CD8-positive, alpha-beta memory T cell (primary cell): Measurements from ENCODE around the gene HINT3. TPM values are rescaled to one million over a fixed set of nuclear protein-coding genes. Genes with fewer than 3 reads are reported as not detected.

Experiments
- CTCF ChIA-PET: fragments of 350-600 bp; sonication (Branson Sonifier 250); formaldehyde crosslinking; loops from one replicate; lab custom pipeline; 2021; ENCODE audit warnings: antibody characterized with exemption; lab: Charles Lee
- POLR2A ChIA-PET: fragments of 350-600 bp; sonication (Branson Sonifier 250); formaldehyde crosslinking; loops from one replicate; lab custom pipeline; 2021; ENCODE audit warnings: antibody characterized with exemption; lab: Charles Lee
- DNase-seq, 5 donors: peaks; one replicate each; pipeline versions ENCODE4 v3.0.0 to v3.0.0-alpha.2; 2020 to 2022; ENCODE audit warnings: mixed read lengths in 1 of 5
- H3K27ac ChIP-seq: one replicate; pipeline ENCODE4 v1.7.0; 2013; ENCODE audit warnings: low read depth, mild to moderate bottlenecking, low read length, moderate library complexity
- H3K27me3 ChIP-seq: 2 replicates; pipeline ENCODE4 v1.7.0; 2013; ENCODE audit warnings: low read length, mild to moderate bottlenecking; ENCODE audit not compliant: insufficient read depth, poor library complexity, severe bottlenecking
- H3K36me3 ChIP-seq: 2 replicates; pipeline ENCODE4 v1.7.0; 2013; ENCODE audit warnings: mild to moderate bottlenecking, low read length, moderate library complexity; ENCODE audit not compliant: insufficient read depth
- H3K4me1 ChIP-seq: 2 replicates; pipeline ENCODE4 v1.7.0; 2013; ENCODE audit warnings: mild to moderate bottlenecking, low read length, moderate library complexity; ENCODE audit not compliant: insufficient read depth
- H3K4me3 ChIP-seq: 2 replicates; pipeline ENCODE4 v1.7.0; 2013; ENCODE audit warnings: mild to moderate bottlenecking, low read length
- H3K9me3 ChIP-seq: 2 replicates; pipeline ENCODE4 v1.7.0; 2013; ENCODE audit warnings: mild to moderate bottlenecking, low read length
- H3K27ac Mint-ChIP-seq, 8 donors: one replicate each; pipeline ENCODE4 v1.8.0; 2020 to 2021; ENCODE audit warnings: mixed read lengths in 8 of 8, mild to moderate bottlenecking in 6 of 8, inconsistent platforms in 3 of 8, moderate library complexity in 3 of 8
- H3K27me3 Mint-ChIP-seq, 2 donors: one replicate each; pipeline ENCODE4 v1.8.0; 2020 to 2021; ENCODE audit warnings: mixed read lengths in 2 of 2, mild to moderate bottlenecking in 1 of 2, moderate library complexity in 1 of 2
- H3K36me3 Mint-ChIP-seq, 3 donors: one replicate each; pipeline ENCODE4 v1.8.0; 2020 to 2021; ENCODE audit warnings: mixed read lengths in 3 of 3, inconsistent platforms in 1 of 3, mild to moderate bottlenecking in 1 of 3
- H3K4me1 Mint-ChIP-seq, 3 donors: one replicate each; pipeline ENCODE4 v1.8.0; 2020 to 2021; ENCODE audit warnings: mixed read lengths in 3 of 3, inconsistent platforms in 1 of 3, mild to moderate bottlenecking in 1 of 3
- H3K4me3 Mint-ChIP-seq, 7 donors: one replicate each; pipeline ENCODE4 v1.8.0; 2020 to 2021; ENCODE audit warnings: mixed read lengths in 7 of 7, mild to moderate bottlenecking in 6 of 7, moderate library complexity in 4 of 7, inconsistent platforms in 2 of 7
- H3K9me3 Mint-ChIP-seq, 5 donors: one replicate each; pipeline ENCODE4 v1.8.0; 2020 to 2022; ENCODE audit warnings: mixed read lengths in 5 of 5, mild to moderate bottlenecking in 3 of 5, moderate library complexity in 2 of 5, inconsistent platforms in 1 of 5
- polyA plus RNA-seq: library from polyadenylated mRNA; unstranded; fragments of 300-500 nt; fragmentation: Illumina TruSeq; gene quantifications from one replicate; pipeline ENCODE4 v1.2.3, GENCODE V29; 2021
- total RNA-seq, 2 experiments: library from RNA; stranded (reverse); gene quantifications; one replicate each; pipeline ENCODE4 v1.2.3, GENCODE V29; 2021

HINT3 gene
- total and polyA plus RNA-seq, 3 experiments from 2014 or later = 10.4 to 12.8 (median 12.1) TPM

GRCh38 chr6:125988280-125988679 lies 31.7 kb downstream of the HINT3 start:
- no peaks in the 10 kb centered on the region for H3K9me3 ChIP-seq
- H3K4me1 ChIP-seq = peaks cover 34% of the 10 kb centered on the region
- H3K27me3 ChIP-seq = no peaks in the 10 kb centered on the region
- ChIA-PET POLR2A (interaction anchor here (0.6 kb wide), 1 partner anchor 1904 kb away, joined by 3 read pairs; no protein-coding TSS in a partner anchor), CTCF (interaction anchor here (0.9 to 1.4 kb wide), 4 partner anchors 31 to 207 kb away, joined by 3 to 4 read pairs (median 4); partner anchors contain the start of gene NCOA7)
- no peak overlapping the region for H3K27ac ChIP-seq
- Mint-ChIP-seq H3K9me3 (no peaks in the 10 kb centered on the region), H3K36me3 (peaks cover 0 to 1% (median 0%) of the 10 kb centered on the region in 3 donors), H3K27ac (no peak overlapping the region), H3K27me3 (no peaks in the 10 kb centered on the region), H3K4me3 (no peak overlapping the region), H3K4me1 (peaks cover 22 to 32% (median 26%) of the 10 kb centered on the region in 3 donors)
- no peak for DNase-seq
- no peak overlapping the region for H3K4me3 ChIP-seq
- no peaks in the 10 kb centered on the region for H3K36me3 ChIP-seq

GRCh38 chr6:125989631-125990030 lies 33.1 kb downstream of the HINT3 start:
- H3K27me3 ChIP-seq = no peaks in the 10 kb centered on the region
- no peak overlapping the region for H3K4me3 ChIP-seq
- peaks cover 0 to 1% (median 0%) of the 10 kb centered on the region in 3 donors for H3K36me3 Mint-ChIP-seq
- peak overlapping the region in 1 of 7 donors; percentile 49 for H3K4me3 Mint-ChIP-seq
- CTCF ChIA-PET = interaction anchor here (1.9 kb wide), 1 partner anchor 11 kb away, joined by 9 read pairs; no protein-coding TSS in a partner anchor
- H3K4me1 Mint-ChIP-seq = peaks cover 24 to 43% (median 32%) of the 10 kb centered on the region in 3 donors
- no peaks in the 10 kb centered on the region for H3K9me3 Mint-ChIP-seq
- H3K27ac Mint-ChIP-seq = peak overlapping the region in 5 of 8 donors; percentile 0 to 69 (median 20)
- POLR2A ChIA-PET = interaction anchor here (0.7 kb wide), 1 partner anchor 199 kb away, joined by 13 read pairs; the partner anchor contains the start of gene NCOA7
- H3K27ac ChIP-seq = no peak overlapping the region
- H3K36me3 ChIP-seq = no peaks in the 10 kb centered on the region
- no peaks in the 10 kb centered on the region for H3K9me3 ChIP-seq
- peaks cover 34% of the 10 kb centered on the region for H3K4me1 ChIP-seq
- DNase-seq = no peak
- no peaks in the 10 kb centered on the region for H3K27me3 Mint-ChIP-seq

DNA sequence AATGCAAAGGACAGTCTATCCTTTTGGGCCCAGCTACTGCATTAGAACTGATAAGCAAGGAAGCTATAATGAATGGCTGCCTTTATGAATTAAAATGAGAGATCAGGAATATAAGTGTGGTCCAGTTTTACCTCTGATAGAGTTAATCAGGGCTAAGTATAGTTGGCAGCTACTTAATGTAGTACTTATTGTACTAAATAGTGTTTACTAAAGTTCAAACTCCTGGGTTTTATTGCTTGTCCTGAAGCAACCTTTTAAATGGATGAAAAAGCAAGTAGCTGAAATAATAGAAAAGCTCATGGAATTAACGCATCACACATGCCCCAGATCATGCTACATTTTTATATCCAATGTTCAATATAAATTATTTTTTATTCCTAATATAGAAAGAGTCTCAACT lies 35.1 kb downstream of the HINT3 start:
- H3K4me1 ChIP-seq = peaks cover 24% of the 10 kb centered on the region
- no peaks in the 10 kb centered on the region for H3K9me3 ChIP-seq
- no peaks in the 10 kb centered on the region for H3K27me3 Mint-ChIP-seq
- POLR2A ChIA-PET = interaction anchor here (0.7 kb wide), 1 partner anchor 35 kb away, joined by 3 read pairs; no protein-coding TSS in a partner anchor
- no peak overlapping the region for H3K27ac ChIP-seq
- DNase-seq = no peak
- H3K4me3 Mint-ChIP-seq = no peak overlapping the region
- no peaks in the 10 kb centered on the region for H3K36me3 ChIP-seq
- H3K27ac Mint-ChIP-seq = peak overlapping the region in 2 of 8 donors; percentile 17 to 27
- peaks cover 0 to 2% (median 0%) of the 10 kb centered on the region in 3 donors for H3K36me3 Mint-ChIP-seq
- no peak overlapping the region for H3K4me3 ChIP-seq
- H3K27me3 ChIP-seq = no peaks in the 10 kb centered on the region
- H3K4me1 Mint-ChIP-seq = peaks cover 29 to 50% (median 45%) of the 10 kb centered on the region in 3 donors
- no peaks in the 10 kb centered on the region for H3K9me3 Mint-ChIP-seq
- CTCF ChIA-PET = interaction anchor here (1.2 to 1.8 kb wide), 4 partner anchors 9 to 200 kb away, joined by 3 to 7 read pairs (median 4); partner anchors contain the start of gene HINT3

- CTCF ChIA-PET = interaction anchor here (1.3 to 3.0 kb wide), 8 partner anchors 9 to 217 kb away, joined by 3 to 28 read pairs (median 5); partner anchors contain the start of genes HINT3 and TRMT11
- no peak overlapping the region for H3K4me3 Mint-ChIP-seq
Measured at GRCh38 chr6:125994670-125995488, 38.3 kb downstream of the HINT3 start.

DNA sequence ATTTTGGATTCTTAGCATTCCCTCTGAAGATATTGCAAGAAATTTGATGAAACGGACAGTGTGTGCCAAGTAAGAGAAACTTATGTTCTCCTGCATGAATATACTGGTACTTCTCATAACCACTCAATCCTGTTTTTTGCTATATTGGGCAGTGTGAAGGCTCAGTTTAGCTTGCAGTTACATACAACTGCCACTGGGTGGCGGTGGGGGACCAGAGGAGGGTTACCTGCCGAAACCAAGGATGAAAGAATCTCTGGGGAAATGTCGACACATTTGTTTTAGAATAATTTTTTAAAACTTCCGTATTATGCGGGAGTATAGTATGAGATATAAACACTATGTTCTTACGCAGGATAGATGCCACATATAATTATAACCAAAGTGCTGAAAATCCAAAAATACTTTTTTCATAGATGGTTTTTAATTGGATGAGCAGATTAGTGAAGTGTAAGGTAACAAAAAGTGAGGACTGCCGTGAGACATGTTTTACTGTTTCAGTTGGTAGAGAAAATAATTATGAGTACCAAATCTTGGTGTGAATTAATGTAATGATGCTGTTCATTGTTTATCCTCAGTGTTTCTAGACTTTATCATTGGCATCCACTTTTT lies 39.5 kb downstream of the HINT3 start:
- no peak overlapping the region for H3K4me3 ChIP-seq
- Mint-ChIP-seq H3K27me3 (no peaks in the 10 kb centered on the region), H3K27ac (peak overlapping the region in 5 of 8 donors; percentile 52 to 85 (median 79)), H3K9me3 (no peaks in the 10 kb centered on the region), H3K36me3 (peaks cover 0 to 36% (median 22%) of the 10 kb centered on the region in 3 donors), H3K4me1 (peaks cover 16 to 44% (median 38%) of the 10 kb centered on the region in 3 donors), H3K4me3 (peak overlapping the region; percentile 4 to 85 (median 79))
- H3K4me1 ChIP-seq = no peaks in the 10 kb centered on the region
- ChIA-PET POLR2A (interaction anchor here (1.0 to 1.2 kb wide), 3 partner anchors 9 to 1271 kb away, joined by 3 to 4 read pairs (median 3); partner anchors contain the start of genes RNF146 and TRMT11), CTCF (interaction anchor here (1.3 to 3.0 kb wide), 8 partner anchors 10 to 218 kb away, joined by 3 to 28 read pairs (median 5); partner anchors contain the start of genes HINT3 and TRMT11)
- no peaks in the 10 kb centered on the region for H3K27me3 ChIP-seq
- no peaks in the 10 kb centered on the region for H3K9me3 ChIP-seq
- H3K27ac ChIP-seq = no peak overlapping the region
- H3K36me3 ChIP-seq = no peaks in the 10 kb centered on the region
- DNase-seq = peak; percentile 53 to 74 (median 62)

More at GRCh38 chr6:125994670-125995488, 38.3 kb downstream of the HINT3 start:
- H3K36me3 ChIP-seq = no peaks in the 10 kb centered on the region
- H3K4me1 Mint-ChIP-seq = peaks cover 22 to 50% (median 45%) of the 10 kb centered on the region in 3 donors
- no peaks in the 10 kb centered on the region for H3K27me3 ChIP-seq
- no peak for DNase-seq
- peak overlapping the region in 1 of 8 donors; percentile 30 for H3K27ac Mint-ChIP-seq
- H3K9me3 Mint-ChIP-seq = no peaks in the 10 kb centered on the region
- H3K9me3 ChIP-seq = no peaks in the 10 kb centered on the region
- H3K27ac ChIP-seq = no peak overlapping the region
- H3K36me3 Mint-ChIP-seq = peaks cover 0 to 24% (median 13%) of the 10 kb centered on the region in 3 donors
- POLR2A ChIA-PET = interaction anchor here (1.0 to 1.2 kb wide), 2 partner anchors 8 to 1272 kb away, joined by 3 to 4 read pairs; partner anchors contain the start of genes RNF146 and TRMT11
- no peaks in the 10 kb centered on the region for H3K27me3 Mint-ChIP-seq
- no peak overlapping the region for H3K4me3 ChIP-seq
- peaks cover 3% of the 10 kb centered on the region for H3K4me1 ChIP-seq

DNA sequence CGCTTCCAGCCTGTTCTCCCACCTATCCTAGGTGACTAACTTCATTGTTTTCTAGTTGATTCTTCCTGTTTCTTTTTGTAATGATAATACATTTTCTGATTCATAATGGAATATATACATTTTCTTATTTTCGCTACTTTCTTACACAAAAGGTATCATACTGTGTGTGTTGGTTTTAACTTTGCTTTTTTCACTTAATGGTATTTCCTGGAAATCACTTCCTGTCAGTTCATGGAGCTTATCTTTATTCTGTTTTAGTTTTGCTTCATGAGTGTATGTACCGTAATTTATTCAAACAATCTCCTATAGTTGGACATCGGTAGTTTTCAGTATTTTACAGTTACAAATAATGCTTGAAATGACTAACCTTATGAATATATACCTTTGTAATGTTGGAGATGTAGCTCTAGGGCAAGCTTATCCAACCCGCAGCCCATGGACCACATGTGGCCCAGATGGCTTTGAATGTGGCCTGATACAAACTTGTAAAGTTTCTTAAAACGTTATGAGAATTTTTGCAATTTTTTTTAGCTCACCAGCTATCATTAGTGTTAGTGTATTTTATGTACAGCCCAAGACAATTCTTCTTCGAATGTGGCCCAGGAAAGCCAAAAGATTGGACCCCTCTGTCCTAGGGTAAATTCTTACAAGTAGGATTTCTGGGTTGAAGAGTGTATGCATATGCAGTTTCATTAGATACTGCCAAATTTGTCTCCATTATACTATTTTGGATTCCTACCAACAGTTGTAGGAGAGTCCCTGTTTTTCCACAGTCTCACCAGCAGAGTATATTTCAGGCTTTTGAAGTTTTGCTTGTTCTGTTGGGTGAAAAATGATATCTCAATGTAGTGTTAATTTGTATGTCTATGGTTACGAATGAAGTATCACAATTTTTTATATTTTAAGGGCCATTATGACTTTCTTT lies 46.4 kb downstream of the HINT3 start:
- no peaks in the 10 kb centered on the region for H3K9me3 ChIP-seq
- Mint-ChIP-seq H3K27me3 (no peaks in the 10 kb centered on the region), H3K4me1 (peaks cover 7 to 12% (median 8%) of the 10 kb centered on the region in 3 donors), H3K9me3 (no peaks in the 10 kb centered on the region), H3K27ac (peak overlapping the region in 1 of 8 donors; percentile 51), H3K4me3 (no peak overlapping the region), H3K36me3 (peaks cover 11 to 83% (median 31%) of the 10 kb centered on the region in 3 donors)
- peaks cover 8% of the 10 kb centered on the region for H3K4me1 ChIP-seq
- no peak overlapping the region for H3K27ac ChIP-seq
- no peaks in the 10 kb centered on the region for H3K36me3 ChIP-seq
- no peak overlapping the region for H3K4me3 ChIP-seq
- ChIA-PET POLR2A (no interaction called here), CTCF (interaction anchor here (1.8 kb wide), 1 partner anchor 11 kb away, joined by 4 read pairs; no protein-coding TSS in a partner anchor)
- no peak for DNase-seq
- no peaks in the 10 kb centered on the region for H3K27me3 ChIP-seq

DNA sequence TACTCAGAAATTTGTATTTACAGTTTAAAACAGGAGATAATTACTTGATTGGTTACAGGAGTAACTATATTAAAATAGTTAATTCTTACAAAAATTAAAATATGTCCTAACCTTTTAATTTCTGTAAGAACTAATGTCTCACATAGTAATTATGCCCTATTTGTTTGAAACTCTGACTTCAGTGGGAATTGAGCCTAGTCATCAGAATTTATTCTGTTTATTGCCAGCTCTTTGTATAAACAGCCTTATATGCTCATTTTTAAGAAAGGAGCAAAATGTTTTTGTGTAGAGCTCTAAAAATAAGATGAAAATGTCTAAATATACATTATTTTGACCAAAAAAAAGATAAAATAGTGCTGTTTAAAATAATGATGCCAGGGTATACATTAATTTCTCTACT lies 51.2 kb downstream of the HINT3 start:
- Histone ChIP-seq H3K36me3 (peaks cover 6% of the 10 kb centered on the region), H3K27ac (no peak overlapping the region), H3K4me1 (peaks cover 3% of the 10 kb centered on the region), H3K4me3 (no peak overlapping the region), H3K9me3 (no peaks in the 10 kb centered on the region), H3K27me3 (no peaks in the 10 kb centered on the region)
- Mint-ChIP-seq H3K27me3 (no peaks in the 10 kb centered on the region), H3K9me3 (no peaks in the 10 kb centered on the region), H3K36me3 (peaks cover 15 to 77% (median 28%) of the 10 kb centered on the region in 3 donors), H3K27ac (no peak overlapping the region), H3K4me3 (no peak overlapping the region), H3K4me1 (peaks cover 2 to 6% (median 4%) of the 10 kb centered on the region in 3 donors)
- no peak for DNase-seq
- ChIA-PET CTCF (interaction anchor here (1.1 kb wide), 1 partner anchor 12 kb away, joined by 3 read pairs; no protein-coding TSS in a partner anchor), POLR2A (no interaction called here)
